Right renal cortex interstitium (tissue), 3 donors: Measurements from ENCODE around the gene FAM177A1. TPM values are rescaled to one million over a fixed set of nuclear protein-coding genes. Genes with fewer than 3 reads are reported as not detected.

Experiments
- DNase-seq, 3 donors: peaks; one replicate each; pipeline ENCODE4 v3.0.0-alpha.2; 2013; ENCODE audit warnings: low read depth in 3 of 3, low spot score in 2 of 3
- polyA plus RNA-seq, 3 donors: library from polyadenylated mRNA; unstranded; fragments of 120-200 nt; gene quantifications; one replicate each; pipeline ENCODE4 v1.2.1, GENCODE V29; 2013; ENCODE audit not compliant: insufficient read length in 3 of 3

FAM177A1 gene
- polyA plus RNA-seq, 3 donors, result 59.7 to 63.2 (median 61.1) TPM

DNA sequence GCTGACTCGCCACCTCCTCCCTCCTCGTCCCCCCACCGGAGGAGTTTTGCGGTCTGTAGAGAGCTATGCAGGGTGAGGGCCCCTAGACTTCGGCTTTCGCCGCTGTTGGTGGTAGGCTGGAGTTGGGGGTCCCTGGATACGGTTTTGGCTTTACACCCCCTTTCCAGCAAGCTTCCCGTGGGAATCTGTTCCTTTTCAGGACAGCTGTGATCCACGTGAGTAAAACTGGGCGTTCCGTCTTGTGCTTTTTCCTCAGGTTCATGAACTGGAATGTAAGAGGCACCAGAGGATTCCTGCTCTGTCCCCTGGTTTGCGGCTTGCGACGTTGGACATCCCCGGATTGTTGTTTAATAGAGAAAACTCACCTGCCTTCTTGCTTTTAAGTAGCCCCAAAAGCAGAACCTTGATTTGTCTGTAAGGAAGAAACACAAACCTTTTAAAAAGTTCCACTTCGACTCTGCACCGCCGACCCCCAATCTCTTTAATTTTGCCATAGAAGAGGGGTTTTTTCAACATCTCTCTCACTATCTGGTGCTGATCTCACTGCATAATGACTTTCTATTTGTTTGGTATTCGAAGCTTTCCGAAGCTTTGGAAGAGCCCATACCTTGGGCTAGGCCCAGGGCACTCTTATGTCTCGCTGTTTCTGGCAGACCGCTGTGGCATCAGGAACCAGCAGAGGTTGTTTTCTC, 76.8 kb downstream of the FAM177A1 start:
- DNase-seq, result peak in 2 of 3 donors; percentile 4 to 48

DNA sequence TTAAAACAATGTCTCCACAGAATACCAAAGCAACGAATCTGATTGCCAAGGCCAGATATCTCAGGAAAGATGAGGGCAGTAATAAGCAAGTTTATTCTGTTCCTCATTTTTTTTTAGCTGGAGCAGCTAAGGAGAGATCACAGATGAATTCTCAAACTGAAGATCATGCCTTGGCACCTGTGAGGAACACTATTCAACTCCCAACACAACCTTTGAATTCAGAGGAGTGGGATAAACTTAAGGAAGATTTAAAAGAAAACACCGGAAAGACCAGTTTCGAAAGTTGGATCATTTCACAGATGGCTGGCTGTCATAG, 77.3 kb downstream of the FAM177A1 start:
- DNase-seq, result peak in 1 of 3 donors; percentile 4

DNA sequence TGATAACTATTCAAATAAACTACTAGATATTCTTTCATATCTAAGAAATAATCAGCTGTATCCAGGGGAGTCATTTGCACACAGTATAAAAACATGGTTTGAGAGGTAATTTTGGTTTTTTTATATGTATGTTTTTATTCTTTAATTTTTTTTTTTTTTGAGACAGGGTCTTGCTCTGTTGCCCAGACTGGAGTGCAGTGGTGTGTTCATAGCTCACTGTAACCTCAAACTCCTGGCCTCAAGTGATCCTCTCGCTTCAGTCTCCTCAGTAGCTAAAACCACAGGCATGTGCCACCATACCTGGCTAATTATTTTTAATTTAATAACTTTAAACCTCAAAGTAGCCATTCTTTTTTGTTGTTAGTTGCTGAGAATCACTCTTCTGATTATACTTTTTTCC, 78.1 kb downstream of the FAM177A1 start:
- DNase-seq, result no peak

Other genes starting within 250 kb of the FAM177A1 start
- gene BAZ1A, start 170.9 kb upstream of the FAM177A1 start, polyA plus RNA-seq, result 10 to 100 TPM; 26.1 to 30.4 (median 27.2) TPM
- gene SRP54, start 63.3 kb upstream of the FAM177A1 start, polyA plus RNA-seq, result 10 to 100 TPM; 70.1 to 72.5 (median 72.2) TPM
- gene PPP2R3C, start 75.7 kb downstream of the FAM177A1 start, polyA plus RNA-seq, result 10 to 100 TPM; 47.6 to 51.8 (median 50.2) TPM
- 10 to 100 TPM; 30.9 to 33.6 (median 33.3) TPM for gene PRORP, start 76.3 kb downstream of the FAM177A1 start, polyA plus RNA-seq
- 100 to 1,000 TPM; 185 to 199 (median 198) TPM for gene PSMA6, start 246.1 kb downstream of the FAM177A1 start, polyA plus RNA-seq